Head of caudate nucleus (tissue), 42 donors: ENCODE results near the gene ABCC12.
A peak's percentile ranks its signal among the peaks of the same experiment; 100 is the strongest.
"Not testable (repeated sequence)": the region's sequence is repeated elsewhere in the genome, so short reads cannot be mapped to it uniquely, and the experiment has no call there.

ENCODE experiments used
- DNase-seq, 42 donors: peaks; one replicate each; pipeline versions ENCODE4 v3.0.0 to v3.0.0-alpha.2; 2020 to 2021; ENCODE audit warnings: mixed read lengths in 7 of 42
- intact Hi-C: fragments of 100-400 bp; cut with DNase I; formaldehyde crosslinking; loops from one replicate; pipeline ENCODE4 v1.15.0; 2022

ABCC12 gene

GRCh38 chr16:48169896-48170295 is 14.1 kb upstream of the ABCC12 start:
- DNase-seq = no peak
- intact Hi-C loops = no loop called here

GRCh38 chr16:48168075-48168474 is 12.3 kb upstream of the ABCC12 start:
- intact Hi-C loops = no loop called here

GRCh38 chr16:48166617-48167016 is 10.8 kb upstream of the ABCC12 start:
- intact Hi-C loops = not testable (repeated sequence)

More at GRCh38 chr16:48168075-48168474, 12.3 kb upstream of the ABCC12 start:
- DNase-seq = no peak

GRCh38 chr16:48165961-48166578 is 10.3 kb upstream of the ABCC12 start:
- no peak for DNase-seq
- intact Hi-C loops = no loop called here

More at GRCh38 chr16:48166617-48167016, 10.8 kb upstream of the ABCC12 start:
- not testable (repeated sequence) for DNase-seq

GRCh38 chr16:48164907-48165715 is 9.3 kb upstream of the ABCC12 start:
- DNase-seq = peak; percentile 60 to 92 (median 83)
- intact Hi-C loops = loop anchor here (5.0 kb wide), 2 partner anchors 1023 to 1128 kb away; partner anchors contain the start of gene NETO2

- intact Hi-C loops = loop anchor here (5.0 kb wide), 2 partner anchors 1021 to 1126 kb away; partner anchors contain the start of gene NETO2
Observed at GRCh38 chr16:48162839-48163410, 7.1 kb upstream of the ABCC12 start.

GRCh38 chr16:48161906-48162305 is 6.1 kb upstream of the ABCC12 start:
- intact Hi-C loops = loop anchor here (5.0 kb wide), 2 partner anchors 1020 to 1125 kb away; partner anchors contain the start of gene NETO2
- DNase-seq = no peak

More at GRCh38 chr16:48162839-48163410, 7.1 kb upstream of the ABCC12 start:
- DNase-seq = no peak

GRCh38 chr16:48160575-48160974 is 4.8 kb upstream of the ABCC12 start:
- peak in 7 of 42 donors; percentile 7 to 59 (median 22) for DNase-seq
- intact Hi-C loops = loop anchor here (5.0 kb wide), 2 partner anchors 1018 to 1123 kb away; partner anchors contain the start of gene NETO2

- intact Hi-C loops = no loop called here
- no peak for DNase-seq
Observed at GRCh38 chr16:48158296-48158695, 2.5 kb upstream of the ABCC12 start.

GRCh38 chr16:48157794-48158193 is 2.0 kb upstream of the ABCC12 start:
- no peak for DNase-seq
- intact Hi-C loops = no loop called here

GRCh38 chr16:48157302-48157701 is 1.5 kb upstream of the ABCC12 start:
- intact Hi-C loops = no loop called here
- no peak for DNase-seq

GRCh38 chr16:48156790-48157209 is 1.0 kb upstream of the ABCC12 start:
- intact Hi-C loops = no loop called here

GRCh38 chr16:48153774-48154173 is 2.0 kb downstream of the ABCC12 start:
- no peak for DNase-seq
- intact Hi-C loops = no loop called here

More at GRCh38 chr16:48156790-48157209, 1.0 kb upstream of the ABCC12 start:
- DNase-seq = peak; percentile 78 to 96 (median 90)

- DNase-seq = no peak
- intact Hi-C loops = no loop called here
Observed at GRCh38 chr16:48152226-48152625, 3.6 kb downstream of the ABCC12 start.

GRCh38 chr16:48150707-48151106 is 5.1 kb downstream of the ABCC12 start:
- DNase-seq = no peak
- intact Hi-C loops = no loop called here

GRCh38 chr16:48146710-48147109 is 9.1 kb downstream of the ABCC12 start:
- intact Hi-C loops = loop anchor here (1.0 kb wide), 1 partner anchor 12 kb away; no protein-coding TSS in a partner anchor
- no peak for DNase-seq

- no peak for DNase-seq
Observed at GRCh38 chr16:48146131-48146530, 9.7 kb downstream of the ABCC12 start.

GRCh38 chr16:48143812-48144368 is 11.9 kb downstream of the ABCC12 start:
- intact Hi-C loops = no loop called here

More at GRCh38 chr16:48146131-48146530, 9.7 kb downstream of the ABCC12 start:
- intact Hi-C loops = loop anchor here (1.0 kb wide), 1 partner anchor 12 kb away; no protein-coding TSS in a partner anchor

GRCh38 chr16:48140821-48141220 is 15.0 kb downstream of the ABCC12 start:
- intact Hi-C loops = no loop called here
- DNase-seq = no peak

More at GRCh38 chr16:48143812-48144368, 11.9 kb downstream of the ABCC12 start:
- DNase-seq = no peak
